ENCODE results near the gene NLK. TPM values are rescaled to one million over a fixed set of nuclear protein-coding genes. Genes with fewer than 3 reads are reported as not detected.
A peak's percentile ranks its signal among the peaks of the same experiment; 100 is the strongest.
"Not testable (repeated sequence)": the region's sequence is repeated elsewhere in the genome, so short reads cannot be mapped to it uniquely, and the experiment has no call there.

The NLK gene
- total RNA-seq, 4 donors from 2014 or later = 24.7 to 37.5 (median 32.4) TPM

GRCh38 chr17:28232966-28233870 is 190.7 kb downstream of the NLK start:
- H3K4me3 ChIP-seq; H3K36me3 ChIP-seq; H3K27ac ChIP-seq; DNase-seq (ENCODE audit: low spot score in 2 of 2); H3K4me1 ChIP-seq; H3K9me3 ChIP-seq: not testable (repeated sequence)
- WGBS, 2 donors = 53 to 59% methylated on average over 21 of the region's 21 CpGs
- H3K27me3 ChIP-seq = peaks cover 0 to 35% of the 10 kb centered on the region in 2 donors
- TF ChIP-seq CTCF (IDR thresholded peaks at IDR 0.05) = peak in 4 of 5 experiments; percentile 20 to 53 (median 30)

- WGBS, 2 donors = 71 to 76% methylated on average over 22 of the region's 22 CpGs
- peaks cover 0 to 26% of the 10 kb centered on the region in 2 donors for H3K27me3 ChIP-seq
- H3K4me1 ChIP-seq; H3K9me3 ChIP-seq; H3K4me3 ChIP-seq; H3K27ac ChIP-seq; H3K36me3 ChIP-seq; DNase-seq (ENCODE audit: low spot score in 2 of 2): not testable (repeated sequence)
These were observed 191.7 kb downstream of the NLK start for GRCh38 chr17:28233872-28234856.

GRCh38 chr17:28235066-28235700 is 192.7 kb downstream of the NLK start:
- not testable (repeated sequence) for H3K4me3 ChIP-seq; H3K27ac ChIP-seq; DNase-seq (ENCODE audit: low spot score in 2 of 2); H3K36me3 ChIP-seq; H3K9me3 ChIP-seq; H3K4me1 ChIP-seq
- WGBS, 2 donors = 63 to 66% methylated on average over 12 of the region's 12 CpGs
- peaks cover 0 to 15% of the 10 kb centered on the region in 2 donors for H3K27me3 ChIP-seq

GRCh38 chr17:28236033-28236653 is 193.7 kb downstream of the NLK start:
- H3K27ac ChIP-seq; H3K36me3 ChIP-seq; H3K9me3 ChIP-seq; H3K4me1 ChIP-seq; H3K4me3 ChIP-seq; DNase-seq (ENCODE audit: low spot score in 2 of 2): not testable (repeated sequence)
- 72 to 83% methylated on average over 13 of the region's 13 CpGs for WGBS, 2 donors
- H3K27me3 ChIP-seq = peaks cover 0 to 12% of the 10 kb centered on the region in 2 donors

GRCh38 chr17:28238547-28239270 is 196.2 kb downstream of the NLK start:
- 81 to 83% methylated on average over 21 of the region's 21 CpGs for WGBS, 2 donors
- H3K27me3 ChIP-seq; DNase-seq (ENCODE audit: low spot score in 2 of 2); H3K4me1 ChIP-seq; H3K36me3 ChIP-seq; H3K4me3 ChIP-seq; H3K27ac ChIP-seq; H3K9me3 ChIP-seq: not testable (repeated sequence)

GRCh38 chr17:28239271-28239624 is 196.8 kb downstream of the NLK start:
- H3K36me3 ChIP-seq = no peaks in the 10 kb centered on the region
- no peaks in the 10 kb centered on the region for H3K27me3 ChIP-seq
- no peak for TF ChIP-seq EP300 (IDR thresholded peaks at IDR 0.05)
- TF ChIP-seq POLR2A (IDR thresholded peaks at IDR 0.05) = no peak
- TF ChIP-seq CTCF (IDR thresholded peaks at IDR 0.05) = no peak
- no peaks in the 10 kb centered on the region for H3K9me3 ChIP-seq
- WGBS, 2 donors = 53% methylated on average over 3 of the region's 3 CpGs
- DNase-seq (ENCODE audit: low spot score in 2 of 2) = no peak
- H3K4me3 ChIP-seq = no peak overlapping the region
- H3K4me1 ChIP-seq = no peaks in the 10 kb centered on the region
- no peak overlapping the region for H3K27ac ChIP-seq

Data from tibial nerve (tissue), 4 donors.